Pancreas (tissue), 10 donors: Measurements from ENCODE around the gene IL23R. TPM values are rescaled to one million over a fixed set of nuclear protein-coding genes. Genes with fewer than 3 reads are reported as not detected.

Experiments used
- ATAC-seq, 4 donors: fragments of 200-7000 bp; cut with Tn5 transposase; one replicate each; pipeline versions ENCODE4 v1.8.0 to v1.9.1; 2020; ENCODE audit warnings: mild to moderate bottlenecking in 4 of 4, moderate library complexity in 4 of 4
- DNase-seq, 6 donors: peaks; one replicate each; pipeline ENCODE4 v3.0.0-alpha.2; 2020
- FAIRE-seq: peaks from 2 replicates; lab custom pipeline; 2012; peaks lifted over from hg19 to GRCh38; lab: Jason Lieb, UNC
- H3K27ac ChIP-seq, 4 donors: fragments of 200-600 bp; sonication (generic); 1 replicate in 3 of 4; 2 replicates in 1 of 4; pipeline versions ENCODE4 v1.5.0 to v1.8.0; 2020
- H3K27me3 ChIP-seq, 4 donors: fragments of 200-600 bp; one replicate each; pipeline ENCODE4 v1.8.0; 2021
- H3K36me3 ChIP-seq, 3 donors: fragments of 200-600 bp; sonication (generic) in 1 of 3; one replicate each; pipeline versions ENCODE4 v1.5.0 to v1.8.0; 2020 to 2021
- H3K4me1 ChIP-seq, 3 donors: fragments of 200-600 bp; one replicate each; pipeline ENCODE4 v1.8.0; 2021
- H3K4me3 ChIP-seq, 4 donors: fragments of 200-600 bp; sonication (generic) in 2 of 4; one replicate each; pipeline versions ENCODE4 v1.5.0 to v1.8.0; 2020 to 2021
- H3K9me3 ChIP-seq, 4 donors: fragments of 200-600 bp; one replicate each; pipeline ENCODE4 v1.8.0; 2021
- WGBS, 2 donors: extraction: QIAGEN DNeasy Blood & Tissue Kit; methylation state at CpG; one replicate each; pipeline ENCODE4 v1.1.7; 2013; 5-methylcytosine and 5-hydroxymethylcytosine counted together
- intact Hi-C, 3 donors: fragments of 100-400 bp; cut with DNase I; formaldehyde crosslinking; loops; one replicate each; pipeline versions ENCODE4 v1.11.1 to v1.14.2; 2022
- polyA plus RNA-seq, 2 donors: library from polyadenylated mRNA; stranded (reverse); fragments of 200-250 nt; gene quantifications; one replicate each; pipeline ENCODE4 v1.2.3, GENCODE V29; 2013
- total RNA-seq, 6 donors: library from RNA; stranded (reverse); fragmentation: NEBNext Ultra II Directional in 4 of 6; extraction: Animal tissue kit (Norgen Biotek cat#: 25700) in 4 of 6; gene quantifications; one replicate each; pipeline versions ENCODE4 v1.2.1 to v1.2.4, GENCODE V29; 2021 to 2023
- TF ChIP-seq, protein P1 (sequence below), 4 donors: fragments of 200-600 bp; sonication (generic) in 3 of 4; IDR thresholded peaks; one replicate each; pipeline versions ENCODE4 v1.5.0 to v1.8.0; 2021; ENCODE audit warnings: antibody characterized with exemption in 4 of 4
- donor health status: healthy with polysubstance abuse.
- donor health status: DM: no; HTN: no; CAD: no; lungs with moderate emphysema.
- donor health status: DM: no; HTN: no; CAD: no.
- donor health status: control.
- donor health status: control.
- donor health status: Bipolar disorder and iron deficiency.
- donor health status: DM: yes; HTN: yes; CAD: no.
- donor health status: DM: no; HTN: no; CAD: no.
- donor health status: DM: no; HTN: no; CAD: no.
- donor health status: DM: yes; HTN: yes; CAD: no.

Gene IL23R
- total and polyA plus RNA-seq, 8 donors: 0.05 to 0.22 (median 0.12) TPM; not detected in 3

DNA sequence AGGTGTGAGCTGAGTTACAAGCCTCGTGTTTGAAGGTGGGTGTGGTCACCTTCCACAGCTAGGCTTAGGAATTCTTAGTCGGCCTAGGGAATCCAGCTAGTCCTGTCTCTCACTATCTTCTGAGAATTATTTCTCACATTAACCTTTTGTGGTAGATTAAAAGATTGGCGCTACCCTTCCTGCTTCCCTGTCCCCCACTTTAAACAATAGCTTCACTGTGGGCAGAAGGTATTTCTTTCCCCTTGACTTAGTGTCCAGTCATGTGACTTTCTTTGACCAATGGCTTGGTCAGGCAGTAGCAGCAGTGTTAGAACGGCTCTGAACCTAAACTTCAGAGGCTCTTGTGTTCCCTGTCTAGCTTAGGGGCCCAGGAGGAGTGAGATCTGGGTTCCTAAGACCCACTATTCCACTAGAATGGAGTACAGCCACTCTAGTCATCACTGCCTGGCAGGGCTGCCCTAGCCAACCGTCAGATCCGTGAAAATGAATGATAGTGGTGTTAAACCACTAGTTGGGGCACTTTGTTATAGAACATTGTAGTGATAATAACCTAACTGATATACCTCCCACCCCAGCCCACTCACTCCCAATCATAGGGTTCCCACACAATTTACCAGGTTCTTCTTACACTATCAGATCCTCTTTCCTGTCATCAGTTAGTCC lies 17.6 kb upstream of the IL23R start:
- FAIRE-seq: no peak
- WGBS, 2 donors: 25 to 28% methylated on average over 6 of the region's 6 CpGs
- Histone ChIP-seq H3K4me1 (peaks cover 0 to 6% (median 0%) of the 10 kb centered on the region in 3 donors), H3K9me3 (no peaks in the 10 kb centered on the region), H3K4me3 (no peak overlapping the region), H3K27ac (no peak overlapping the region), H3K27me3 (no peaks in the 10 kb centered on the region), H3K36me3 (no peaks in the 10 kb centered on the region)
- intact Hi-C loops: loop anchor here in 2 of 3 donors (5.0 to 10.0 kb wide), 4 partner anchors 151 to 384 kb away; no protein-coding TSS in a partner anchor
- ATAC-seq: peak; percentile 39 to 58 (median 56)
- TF ChIP-seq, protein P1, sequence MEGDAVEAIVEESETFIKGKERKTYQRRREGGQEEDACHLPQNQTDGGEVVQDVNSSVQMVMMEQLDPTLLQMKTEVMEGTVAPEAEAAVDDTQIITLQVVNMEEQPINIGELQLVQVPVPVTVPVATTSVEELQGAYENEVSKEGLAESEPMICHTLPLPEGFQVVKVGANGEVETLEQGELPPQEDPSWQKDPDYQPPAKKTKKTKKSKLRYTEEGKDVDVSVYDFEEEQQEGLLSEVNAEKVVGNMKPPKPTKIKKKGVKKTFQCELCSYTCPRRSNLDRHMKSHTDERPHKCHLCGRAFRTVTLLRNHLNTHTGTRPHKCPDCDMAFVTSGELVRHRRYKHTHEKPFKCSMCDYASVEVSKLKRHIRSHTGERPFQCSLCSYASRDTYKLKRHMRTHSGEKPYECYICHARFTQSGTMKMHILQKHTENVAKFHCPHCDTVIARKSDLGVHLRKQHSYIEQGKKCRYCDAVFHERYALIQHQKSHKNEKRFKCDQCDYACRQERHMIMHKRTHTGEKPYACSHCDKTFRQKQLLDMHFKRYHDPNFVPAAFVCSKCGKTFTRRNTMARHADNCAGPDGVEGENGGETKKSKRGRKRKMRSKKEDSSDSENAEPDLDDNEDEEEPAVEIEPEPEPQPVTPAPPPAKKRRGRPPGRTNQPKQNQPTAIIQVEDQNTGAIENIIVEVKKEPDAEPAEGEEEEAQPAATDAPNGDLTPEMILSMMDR (IDR thresholded peaks at IDR 0.05): no peak
- no peak for DNase-seq

DNA sequence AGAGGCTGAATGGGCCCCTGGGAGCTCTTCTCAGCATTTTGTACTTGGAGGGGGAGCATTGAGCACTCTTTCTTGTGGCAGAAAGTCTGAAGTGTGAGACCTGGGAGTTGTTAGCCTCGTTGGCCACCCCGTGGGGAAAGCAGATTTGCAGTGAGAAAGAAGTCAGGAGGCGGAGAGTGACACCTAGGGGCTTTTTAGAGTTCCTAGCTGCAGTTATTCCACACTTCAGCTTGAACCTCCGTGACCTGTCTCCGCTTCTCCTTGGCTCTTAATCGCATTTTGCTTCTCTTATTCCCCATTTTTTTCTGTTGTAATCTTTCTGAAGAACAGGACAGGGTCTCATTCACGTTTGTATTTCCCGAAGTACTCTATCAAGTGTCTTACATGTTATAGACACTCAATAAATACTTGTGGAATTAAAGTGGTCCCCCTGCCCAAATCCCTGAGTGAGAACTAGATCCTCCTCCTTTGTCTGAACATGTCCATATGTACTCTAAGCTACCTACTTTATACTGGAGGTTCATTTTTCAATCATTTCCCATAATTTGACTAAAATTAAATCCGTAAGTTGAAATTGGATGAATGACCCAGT lies 17.0 kb upstream of the IL23R start:
- ATAC-seq: peak; percentile 98 to 100 (median 100)
- Histone ChIP-seq H3K9me3 (no peaks in the 10 kb centered on the region), H3K27ac (no peak overlapping the region), H3K27me3 (no peaks in the 10 kb centered on the region), H3K4me3 (no peak overlapping the region), H3K36me3 (no peaks in the 10 kb centered on the region), H3K4me1 (peaks cover 0 to 6% (median 0%) of the 10 kb centered on the region in 3 donors)
- intact Hi-C loops: loop anchor here in 2 of 3 donors (5.0 to 10.0 kb wide), 4 partner anchors 152 to 384 kb away; no protein-coding TSS in a partner anchor
- DNase-seq: peak in 5 of 6 donors; percentile 58 to 79 (median 65)
- FAIRE-seq: no peak
- WGBS, 2 donors: 11 to 14% methylated on average over 9 of the region's 9 CpGs
- TF ChIP-seq, protein P1 (IDR thresholded peaks at IDR 0.05): peak; percentile 33 to 85 (median 69)

DNA sequence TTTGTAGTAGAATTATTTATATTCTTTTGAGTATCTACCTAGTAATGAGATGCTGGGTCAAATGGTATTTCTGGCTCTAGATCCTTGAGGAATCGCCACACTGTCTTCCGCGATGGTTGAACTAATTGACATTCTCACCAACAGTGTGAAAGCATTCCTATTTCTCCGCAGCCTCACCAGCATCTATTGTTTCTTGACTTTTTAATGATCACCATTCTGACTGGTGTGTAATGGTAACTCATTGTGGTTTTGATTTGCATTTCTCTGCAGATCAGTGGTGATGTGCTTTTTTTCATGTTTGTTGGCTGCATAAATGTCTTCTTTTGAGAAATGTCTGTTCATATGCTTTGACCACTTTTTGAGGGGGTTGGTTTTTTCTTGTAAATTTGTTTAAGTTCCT lies 15.3 kb upstream of the IL23R start:
- TF ChIP-seq, protein P1 (IDR thresholded peaks at IDR 0.05): no peak
- Histone ChIP-seq H3K27ac (no peak overlapping the region), H3K9me3 (no peaks in the 10 kb centered on the region), H3K27me3 (no peaks in the 10 kb centered on the region), H3K4me1 (peaks cover 0 to 6% (median 0%) of the 10 kb centered on the region in 3 donors), H3K4me3 (no peak overlapping the region), H3K36me3 (no peaks in the 10 kb centered on the region)
- intact Hi-C loops: no loop called here
- DNase-seq: no peak
- 82 to 86% methylated on average over 4 of the region's 4 CpGs for WGBS, 2 donors
- no peak for ATAC-seq
- no peak for FAIRE-seq

DNA sequence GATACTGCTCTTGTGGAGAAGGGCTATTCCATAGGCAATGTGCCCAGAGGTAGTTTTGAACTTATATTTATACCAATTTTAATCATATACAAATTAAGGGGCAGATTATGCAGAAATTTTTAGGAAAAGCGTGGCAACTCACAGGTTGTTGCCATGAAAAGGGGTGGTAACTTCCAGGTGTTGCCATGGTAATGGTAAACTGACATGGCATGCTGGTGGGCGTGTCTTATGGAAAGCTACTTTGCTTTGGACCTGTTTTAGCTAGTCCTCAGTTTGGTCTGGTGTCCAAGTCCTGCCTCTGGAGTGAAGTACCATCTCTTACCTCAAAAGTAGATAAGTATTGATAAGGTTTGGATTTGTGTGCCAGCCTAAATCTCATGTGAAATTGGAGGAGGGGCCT lies 7.9 kb upstream of the IL23R start:
- DNase-seq (no peak), ATAC-seq (no peak), FAIRE-seq (no peak)
- H3K4me1 ChIP-seq: no peaks in the 10 kb centered on the region
- H3K4me3 ChIP-seq: no peak overlapping the region
- no peaks in the 10 kb centered on the region for H3K9me3 ChIP-seq
- TF ChIP-seq, protein P1 (IDR thresholded peaks at IDR 0.05): no peak
- no peak overlapping the region for H3K27ac ChIP-seq
- no peaks in the 10 kb centered on the region for H3K27me3 ChIP-seq
- intact Hi-C loops: no loop called here
- 45 to 72% methylated on average over 2 of the region's 2 CpGs for WGBS, 2 donors
- no peaks in the 10 kb centered on the region for H3K36me3 ChIP-seq

DNA sequence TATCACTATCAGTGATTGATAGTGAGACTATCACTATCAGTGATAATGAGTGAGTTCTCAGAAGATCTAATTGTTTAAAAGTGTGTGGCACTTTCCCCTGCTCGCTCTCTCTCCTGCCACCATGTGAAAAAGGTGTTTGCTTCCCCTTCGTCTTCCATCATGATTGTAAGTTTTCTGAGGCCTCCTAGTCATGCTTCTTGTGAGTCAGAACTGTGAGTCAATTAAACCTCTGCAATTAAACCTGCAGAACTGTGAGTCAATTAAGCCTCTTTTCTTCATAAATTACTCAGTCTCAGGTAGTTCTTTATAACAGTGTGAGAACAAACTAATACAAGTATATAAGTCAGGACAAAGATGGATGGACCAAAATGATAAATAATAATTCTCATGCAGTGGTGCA lies 7.0 kb upstream of the IL23R start:
- no peak for FAIRE-seq
- Histone ChIP-seq H3K36me3 (no peaks in the 10 kb centered on the region), H3K27me3 (no peaks in the 10 kb centered on the region), H3K27ac (no peak overlapping the region), H3K4me3 (no peak overlapping the region), H3K4me1 (no peaks in the 10 kb centered on the region), H3K9me3 (no peaks in the 10 kb centered on the region)
- no peak for ATAC-seq
- no peak for DNase-seq
- intact Hi-C loops: no loop called here
- 86 to 89% methylated on average over 2 of the region's 2 CpGs for WGBS, 2 donors
- TF ChIP-seq, protein P1 (IDR thresholded peaks at IDR 0.05): no peak
